Central memory CD8-positive, alpha-beta T cell (primary cell): ENCODE results near the gene B3GALNT1.
"Not testable (repeated sequence)": the region's sequence is repeated elsewhere in the genome, so short reads cannot be mapped to it uniquely, and the experiment has no call there.

Experiments used
- ATAC-seq: fragments of 150-1000 bp; cut with Tn5 transposase; replicated peaks from 2 replicates; pipeline ENCODE4 v1.10.0; 2022; ENCODE audit warnings: mild to moderate bottlenecking, moderate FRiP score, moderate number of reproducible peaks; ENCODE audit not compliant: poor library complexity, severe bottlenecking; ENCODE audit errors: extremely low read depth
- DNase-seq, 2 donors: peaks; one replicate each; pipeline ENCODE4 v3.0.0; 2021; ENCODE audit warnings: low spot score in 2 of 2
- H3K27ac Mint-ChIP-seq: one replicate; pipeline ENCODE4 v1.8.0; 2022; ENCODE audit warnings: low read depth, mild to moderate bottlenecking, moderate library complexity, mixed read lengths
- H3K27me3 Mint-ChIP-seq: one replicate; pipeline ENCODE4 v1.8.0; 2022; ENCODE audit warnings: mixed read lengths
- H3K36me3 Mint-ChIP-seq: one replicate; pipeline ENCODE4 v1.8.0; 2022; ENCODE audit warnings: mild to moderate bottlenecking, moderate library complexity, mixed read lengths; ENCODE audit not compliant: insufficient read depth
- H3K4me1 Mint-ChIP-seq: one replicate; pipeline ENCODE4 v1.8.0; 2022; ENCODE audit warnings: mixed read lengths
- H3K4me3 Mint-ChIP-seq: one replicate; pipeline ENCODE4 v1.8.0; 2022; ENCODE audit warnings: mild to moderate bottlenecking, moderate library complexity, mixed read lengths
- H3K9me3 Mint-ChIP-seq: one replicate; pipeline ENCODE4 v1.8.0; 2022; ENCODE audit warnings: mixed read lengths

The B3GALNT1 gene

GRCh38 chr3:161038725-161039124 lies 66.4 kb downstream of the B3GALNT1 start:
- ATAC-seq = no peak
- H3K27ac Mint-ChIP-seq = no peak overlapping the region

DNA sequence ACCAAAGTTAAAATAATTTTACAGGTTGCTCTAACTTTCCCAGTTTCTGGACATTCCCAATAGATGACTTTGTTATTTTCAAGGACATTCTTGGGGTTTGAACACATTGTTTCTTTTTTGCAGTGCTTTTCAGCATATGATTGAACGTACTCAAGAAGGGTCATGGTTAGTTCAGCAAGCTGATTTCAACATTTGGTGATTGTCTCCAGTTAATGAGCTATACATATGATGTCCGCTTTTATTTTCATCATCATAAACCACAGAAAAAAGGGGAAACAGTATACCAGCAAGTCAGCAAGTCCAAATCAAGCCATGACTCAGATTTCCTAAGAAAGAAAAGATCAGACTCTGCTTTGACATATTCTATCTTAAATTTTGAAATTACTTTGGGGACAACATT lies 69.4 kb downstream of the B3GALNT1 start:
- no peaks in the 10 kb centered on the region for H3K4me1 Mint-ChIP-seq
- ATAC-seq (no peak), DNase-seq (no peak)
- H3K36me3 Mint-ChIP-seq = no peaks in the 10 kb centered on the region
- no peak overlapping the region for H3K4me3 Mint-ChIP-seq
- H3K27ac Mint-ChIP-seq = no peak overlapping the region
- H3K9me3 Mint-ChIP-seq = peaks cover 15% of the 10 kb centered on the region
- H3K27me3 Mint-ChIP-seq = no peaks in the 10 kb centered on the region

More at GRCh38 chr3:161038725-161039124, 66.4 kb downstream of the B3GALNT1 start:
- no peaks in the 10 kb centered on the region for H3K36me3 Mint-ChIP-seq
- H3K4me3 Mint-ChIP-seq = no peak overlapping the region
- H3K27me3 Mint-ChIP-seq = no peaks in the 10 kb centered on the region
- H3K9me3 Mint-ChIP-seq = peaks cover 10% of the 10 kb centered on the region
- no peaks in the 10 kb centered on the region for H3K4me1 Mint-ChIP-seq
- no peak for DNase-seq

- DNase-seq, H3K27me3 Mint-ChIP-seq, H3K4me3 Mint-ChIP-seq, H3K36me3 Mint-ChIP-seq, H3K4me1 Mint-ChIP-seq, ATAC-seq, H3K27ac Mint-ChIP-seq: not testable (repeated sequence)
- peaks cover 15% of the 10 kb centered on the region for H3K9me3 Mint-ChIP-seq
These were observed 70.1 kb downstream of the B3GALNT1 start for GRCh38 chr3:161034913-161035550.
